Measurements from ENCODE around the gene TNFRSF19. TPM values are rescaled to one million over a fixed set of nuclear protein-coding genes. Genes with fewer than 3 reads are reported as not detected.
A peak's percentile ranks its signal among the peaks of the same experiment; 100 is the strongest.
"Not testable (repeated sequence)": the region's sequence is repeated elsewhere in the genome, so short reads cannot be mapped to it uniquely, and the experiment has no call there.

Gene TNFRSF19
- total RNA-seq, 4 donors from 2014 or later: 5.2 to 9.5 (median 7.2) TPM

- DNase-seq: no peak
- H3K4me1 ChIP-seq: peaks cover 0 to 22% (median 0%) of the 10 kb centered on the region in 3 donors
- no peaks in the 10 kb centered on the region for H3K9me3 ChIP-seq
- WGBS, 2 donors: 49 to 64% methylated on average over 5 of the region's 5 CpGs
- H3K36me3 ChIP-seq: no peaks in the 10 kb centered on the region
- no peaks in the 10 kb centered on the region for H3K27me3 ChIP-seq
- intact Hi-C loops (cut with DNase I): no loop called here
- no peak overlapping the region for H3K4me3 ChIP-seq
- peak overlapping the region in 2 of 4 donors; percentile 12 to 60 for H3K27ac ChIP-seq
- no peak for TF ChIP-seq CTCF (IDR thresholded peaks at IDR 0.05)
- no peak for TF ChIP-seq POLR2A (IDR thresholded peaks at IDR 0.05)
These were observed 104.8 kb downstream of the TNFRSF19 start for GRCh38 chr13:23674795-23675640.

GRCh38 chr13:23677679-23678288, 107.6 kb downstream of the TNFRSF19 start:
- H3K27ac ChIP-seq; DNase-seq; H3K4me3 ChIP-seq; H3K36me3 ChIP-seq; H3K9me3 ChIP-seq; H3K27me3 ChIP-seq; intact Hi-C loops (cut with DNase I): not testable (repeated sequence)
- WGBS, 2 donors: 93 to 95% methylated on average over 8 to 10 of the region's 24 CpGs
- peaks cover 0 to 12% (median 0%) of the 10 kb centered on the region in 3 donors for H3K4me1 ChIP-seq

GRCh38 chr13:23678795-23679194, 108.6 kb downstream of the TNFRSF19 start:
- H3K9me3 ChIP-seq: no peaks in the 10 kb centered on the region
- 53 to 56% methylated on average over 2 of the region's 2 CpGs for WGBS, 2 donors
- intact Hi-C loops (cut with DNase I): no loop called here
- no peaks in the 10 kb centered on the region for H3K27me3 ChIP-seq
- H3K4me1 ChIP-seq: peaks cover 0 to 9% (median 0%) of the 10 kb centered on the region in 3 donors
- DNase-seq: no peak
- no peaks in the 10 kb centered on the region for H3K36me3 ChIP-seq
- H3K4me3 ChIP-seq: no peak overlapping the region
- TF ChIP-seq CTCF (IDR thresholded peaks at IDR 0.05) (no peak), POLR2A (IDR thresholded peaks at IDR 0.05) (no peak)
- H3K27ac ChIP-seq: no peak overlapping the region

GRCh38 chr13:23679220-23679619, 109.0 kb downstream of the TNFRSF19 start:
- Histone ChIP-seq H3K27me3 (no peaks in the 10 kb centered on the region), H3K27ac (no peak overlapping the region), H3K36me3 (no peaks in the 10 kb centered on the region), H3K4me3 (no peak overlapping the region), H3K4me1 (peaks cover 0 to 9% (median 0%) of the 10 kb centered on the region in 3 donors), H3K9me3 (peaks cover 0 to 4% (median 0%) of the 10 kb centered on the region in 3 donors)
- WGBS, 2 donors: 80 to 87% methylated on average over 1 to 2 of the region's 2 CpGs
- DNase-seq: no peak
- TF ChIP-seq POLR2A (IDR thresholded peaks at IDR 0.05): no peak
- intact Hi-C loops (cut with DNase I): no loop called here

GRCh38 chr13:23680845-23681669, 110.8 kb downstream of the TNFRSF19 start:
- intact Hi-C loops (cut with DNase I): no loop called here
- Histone ChIP-seq H3K27ac (peak overlapping the region in 2 of 4 donors; percentile 3 to 8), H3K27me3 (no peaks in the 10 kb centered on the region), H3K36me3 (no peaks in the 10 kb centered on the region), H3K4me3 (no peak overlapping the region), H3K9me3 (peaks cover 0 to 6% (median 0%) of the 10 kb centered on the region in 3 donors), H3K4me1 (no peaks in the 10 kb centered on the region)
- WGBS, 2 donors: 77 to 84% methylated on average over 6 of the region's 10 CpGs
- DNase-seq: no peak
- TF ChIP-seq CTCF (IDR thresholded peaks at IDR 0.05) (no peak), POLR2A (IDR thresholded peaks at IDR 0.05) (no peak)
